Measurements from ENCODE around the gene ZNF222. TPM values are rescaled to one million over a fixed set of nuclear protein-coding genes. Genes with fewer than 3 reads are reported as not detected.

ZNF222 gene
- total and polyA plus RNA-seq, 2 donors (not counting 1 experiment from before 2014, with no cell fraction given) = 6.0 to 13.0 TPM

GRCh38 chr19:44002212-44002565, 23.0 kb upstream of the ZNF222 start:
- TF ChIP-seq EZH2 (IDR thresholded peaks at IDR 0.05; ENCODE audit: low read length, missing control alignments) (no peak), CTCF (conservative IDR thresholded peaks at IDR 0.05 in 1 of 2, IDR thresholded peaks at IDR 0.05 in 1 of 2; ENCODE audit: low read depth in 1 of 2, low read length in 2 of 2) (no peak)
- H4K20me1 ChIP-seq (ENCODE audit: control insufficient read depth, extremely low read depth, insufficient read depth, low read length) = no peaks in the 10 kb centered on the region
- H3K4me3 ChIP-seq (replicated peaks in 1 of 4; ENCODE audit: control extremely low read depth in 1 of 4, insufficient read depth in 1 of 4, low read depth in 3 of 4, low read length in 4 of 4) = peak overlapping the region; percentile 52 to 96 (median 77)
- peak overlapping the region; percentile 76 for H3K27ac ChIP-seq (ENCODE audit: insufficient read depth, low read length)
- H3K9ac ChIP-seq (ENCODE audit: insufficient read depth, low read length) = peak overlapping the region; percentile 55
- H3K4me1 ChIP-seq (ENCODE audit: control insufficient read depth, extremely low read depth, insufficient read depth, low read length) = peaks cover 3% of the 10 kb centered on the region
- H3K27me3 ChIP-seq (ENCODE audit: control insufficient read depth, insufficient read depth, low read length) = no peaks in the 10 kb centered on the region
- H3K9me3 ChIP-seq (ENCODE audit: control insufficient read depth, insufficient read depth, low read depth, low read length) = no peaks in the 10 kb centered on the region
- H3K36me3 ChIP-seq (ENCODE audit: control insufficient read depth, insufficient read depth, low read length) = no peaks in the 10 kb centered on the region
- peak overlapping the region; percentile 80 for H3K4me2 ChIP-seq (ENCODE audit: extremely low read depth, insufficient read depth, low read length)
- peak overlapping the region; percentile 98 for H2AFZ ChIP-seq (ENCODE audit: low read length)
- H3K79me2 ChIP-seq (ENCODE audit: control insufficient read depth, insufficient read depth, low read length) = peaks cover 4% of the 10 kb centered on the region
- no peak for DNase-seq (ENCODE audit: low read depth in 2 of 2)

- peak within 1 kb of the TSS; percentile 57 for H3K9ac ChIP-seq (ENCODE audit: insufficient read depth, low read length)
- H4K20me1 ChIP-seq (ENCODE audit: control insufficient read depth, extremely low read depth, insufficient read depth, low read length) = no peaks in the 10 kb centered on the region
- H3K9me3 ChIP-seq (ENCODE audit: control insufficient read depth, insufficient read depth, low read depth, low read length) = no peaks in the 10 kb centered on the region
- no peaks in the 10 kb centered on the region for H3K36me3 ChIP-seq (ENCODE audit: control insufficient read depth, insufficient read depth, low read length)
- H3K4me3 ChIP-seq (replicated peaks in 1 of 4; ENCODE audit: control extremely low read depth in 1 of 4, insufficient read depth in 1 of 4, low read depth in 3 of 4, low read length in 4 of 4) = peak within 1 kb of the TSS; percentile 52 to 96 (median 77)
- H3K27me3 ChIP-seq (ENCODE audit: control insufficient read depth, insufficient read depth, low read length) = no peaks in the 10 kb centered on the region
- H3K79me2 ChIP-seq (ENCODE audit: control insufficient read depth, insufficient read depth, low read length) = peaks cover 4% of the 10 kb centered on the region
- peak within 1 kb of the TSS; percentile 76 for H3K27ac ChIP-seq (ENCODE audit: insufficient read depth, low read length)
- peak within 1 kb of the TSS; percentile 86 for H3K4me2 ChIP-seq (ENCODE audit: extremely low read depth, insufficient read depth, low read length)
- no peak for TF ChIP-seq EZH2 (IDR thresholded peaks at IDR 0.05; ENCODE audit: low read length, missing control alignments)
- no peak for TF ChIP-seq CTCF (conservative IDR thresholded peaks at IDR 0.05 in 1 of 2, IDR thresholded peaks at IDR 0.05 in 1 of 2; ENCODE audit: low read depth in 1 of 2, low read length in 2 of 2)
- H3K4me1 ChIP-seq (ENCODE audit: control insufficient read depth, extremely low read depth, insufficient read depth, low read length) = peaks cover 3% of the 10 kb centered on the region
- peak within 1 kb of the TSS; percentile 98 for H2AFZ ChIP-seq (ENCODE audit: low read length)
- peak; percentile 95 for DNase-seq (ENCODE audit: low read depth in 2 of 2)
These were observed 22.4 kb upstream of the ZNF222 start, which contains the start of gene ZNF230 for GRCh38 chr19:44002566-44003460. Gene ZNF230, plus strand, starts transcription at chr19:44002957. Its CDS starts 4,122 bp downstream, at chr19:44007079.

- Histone ChIP-seq H3K9ac (ENCODE audit: insufficient read depth, low read length) (peak overlapping the region; percentile 57), H3K4me2 (ENCODE audit: extremely low read depth, insufficient read depth, low read length) (peak overlapping the region; percentile 86), H3K27ac (ENCODE audit: insufficient read depth, low read length) (peak overlapping the region; percentile 76), H3K4me1 (ENCODE audit: control insufficient read depth, extremely low read depth, insufficient read depth, low read length) (peaks cover 3% of the 10 kb centered on the region), H3K9me3 (ENCODE audit: control insufficient read depth, insufficient read depth, low read depth, low read length) (no peaks in the 10 kb centered on the region), H4K20me1 (ENCODE audit: control insufficient read depth, extremely low read depth, insufficient read depth, low read length) (no peaks in the 10 kb centered on the region), H3K36me3 (ENCODE audit: control insufficient read depth, insufficient read depth, low read length) (no peaks in the 10 kb centered on the region), H3K79me2 (ENCODE audit: control insufficient read depth, insufficient read depth, low read length) (peaks cover 4% of the 10 kb centered on the region), H3K4me3 (replicated peaks in 1 of 4; ENCODE audit: control extremely low read depth in 1 of 4, insufficient read depth in 1 of 4, low read depth in 3 of 4, low read length in 4 of 4) (peak overlapping the region; percentile 52 to 96 (median 77)), H3K27me3 (ENCODE audit: control insufficient read depth, insufficient read depth, low read length) (no peaks in the 10 kb centered on the region), H2AFZ (ENCODE audit: low read length) (peak overlapping the region; percentile 86)
- peak in 1 of 2 donors; percentile 0 for DNase-seq (ENCODE audit: low read depth in 2 of 2)
- TF ChIP-seq EZH2 (IDR thresholded peaks at IDR 0.05; ENCODE audit: low read length, missing control alignments) (no peak), CTCF (conservative IDR thresholded peaks at IDR 0.05 in 1 of 2, IDR thresholded peaks at IDR 0.05 in 1 of 2; ENCODE audit: low read depth in 1 of 2, low read length in 2 of 2) (no peak)
These were observed 21.6 kb upstream of the ZNF222 start for GRCh38 chr19:44003461-44004009.
